ENCODE results near the gene IL34. TPM values are rescaled to one million over a fixed set of nuclear protein-coding genes. Genes with fewer than 3 reads are reported as not detected.

Gene IL34
- total RNA-seq, 1 experiment from 2014 or later, result 0.35 TPM

- Mint-ChIP-seq H3K4me1 (ENCODE audit: low read depth, unreplicated experiment) (peaks cover 14% of the 10 kb centered on the region), H3K4me3 (ENCODE audit: low read depth, unreplicated experiment) (no peak overlapping the region), H3K36me3 (ENCODE audit: insufficient read depth, unreplicated experiment) (peaks cover 29% of the 10 kb centered on the region), H3K27me3 (ENCODE audit: unreplicated experiment) (no peaks in the 10 kb centered on the region), H3K9me3 (ENCODE audit: low read depth, unreplicated experiment) (no peaks in the 10 kb centered on the region), H3K27ac (ENCODE audit: unreplicated experiment) (no peak overlapping the region)
- TF ChIP-seq CTCF (IDR thresholded peaks at IDR 0.05; ENCODE audit: unreplicated experiment), result no peak
- no peak for DNase-seq
- CTCF ChIA-PET, result interaction anchor here (1.2 kb wide), 1 partner anchor 9 kb away, joined by 3 read pairs; no protein-coding TSS in a partner anchor
- no TSS peak for BruUV-seq (replicated peaks)
- intact Hi-C loops (cut with micrococcal nuclease; ENCODE audit: unreplicated experiment), result loop anchor here (10.0 kb wide), 2 partner anchors 57 to 87 kb away; no protein-coding TSS in a partner anchor
Measured at GRCh38 chr16:70688246-70688742, 41.9 kb downstream of the IL34 start.

GRCh38 chr16:70689035-70689969, 42.9 kb downstream of the IL34 start:
- Mint-ChIP-seq H3K27me3 (ENCODE audit: unreplicated experiment) (no peaks in the 10 kb centered on the region), H3K27ac (ENCODE audit: unreplicated experiment) (no peak overlapping the region), H3K4me3 (ENCODE audit: low read depth, unreplicated experiment) (no peak overlapping the region), H3K36me3 (ENCODE audit: insufficient read depth, unreplicated experiment) (peaks cover 29% of the 10 kb centered on the region), H3K9me3 (ENCODE audit: low read depth, unreplicated experiment) (no peaks in the 10 kb centered on the region), H3K4me1 (ENCODE audit: low read depth, unreplicated experiment) (peaks cover 14% of the 10 kb centered on the region)
- TF ChIP-seq CTCF (IDR thresholded peaks at IDR 0.05; ENCODE audit: unreplicated experiment), result no peak
- DNase-seq, result no peak
- intact Hi-C loops (cut with micrococcal nuclease; ENCODE audit: unreplicated experiment), result loop anchor here (10.0 kb wide), 2 partner anchors 55 to 85 kb away; no protein-coding TSS in a partner anchor
- CTCF ChIA-PET, result interaction anchor here (0.8 kb wide), 1 partner anchor 76 kb away, joined by 3 read pairs; no protein-coding TSS in a partner anchor
- no TSS peak for BruUV-seq (replicated peaks)

- Mint-ChIP-seq H3K27ac (ENCODE audit: unreplicated experiment) (no peak overlapping the region), H3K9me3 (ENCODE audit: low read depth, unreplicated experiment) (no peaks in the 10 kb centered on the region), H3K36me3 (ENCODE audit: insufficient read depth, unreplicated experiment) (peaks cover 22% of the 10 kb centered on the region), H3K27me3 (ENCODE audit: unreplicated experiment) (no peaks in the 10 kb centered on the region), H3K4me1 (ENCODE audit: low read depth, unreplicated experiment) (peaks cover 16% of the 10 kb centered on the region), H3K4me3 (ENCODE audit: low read depth, unreplicated experiment) (no peak overlapping the region)
- TF ChIP-seq CTCF (IDR thresholded peaks at IDR 0.05; ENCODE audit: unreplicated experiment), result no peak
- no peak for DNase-seq
- no TSS peak for BruUV-seq (replicated peaks)
- intact Hi-C loops (cut with micrococcal nuclease; ENCODE audit: unreplicated experiment), result loop anchor here (10.0 kb wide), 2 partner anchors 55 to 85 kb away; no protein-coding TSS in a partner anchor
- CTCF ChIA-PET, result interaction anchor here (0.8 kb wide), 1 partner anchor 75 kb away, joined by 3 read pairs; no protein-coding TSS in a partner anchor
Measured at GRCh38 chr16:70689970-70690891, 43.9 kb downstream of the IL34 start.
